NCI-H1436 treated with DMSO at 0.1 percent for 48 hours (cell line): Measurements from ENCODE around the gene MYOT.
"Not testable (repeated sequence)": the region's sequence is repeated elsewhere in the genome, so short reads cannot be mapped to it uniquely, and the experiment has no call there.

ENCODE experiments used
- DNase-seq: peaks from one replicate; lab custom pipeline; 2025; lab: John Stamatoyannopoulos, UW

Gene MYOT

DNA sequence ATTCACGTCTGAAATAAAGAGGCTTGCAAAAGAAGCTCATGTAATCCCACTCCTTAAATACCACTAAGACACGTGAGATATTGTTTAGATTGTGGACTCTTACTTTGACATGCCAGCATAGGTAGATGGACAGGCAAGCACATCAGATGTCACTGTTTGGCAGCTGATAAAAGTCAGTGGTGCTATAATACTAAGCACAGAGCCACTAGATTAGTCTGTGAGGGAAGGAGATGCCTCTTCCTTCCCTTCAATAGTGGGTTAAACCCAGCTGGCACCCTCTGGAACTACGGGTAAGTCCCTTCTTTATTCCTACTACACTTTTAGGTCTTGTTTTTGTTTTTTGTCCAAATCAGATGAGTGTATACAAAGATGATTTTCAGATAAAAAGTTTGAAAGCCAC is at the start of gene MYOT:
Gene MYOT, plus strand, starts transcription at position 197 of the 400 bp plus-strand sequence. CDS start 2,792 bp downstream, outside the sequence.
- no peak for DNase-seq

- DNase-seq: no peak
Measured at GRCh38 chr5:137819766-137820165, 47.9 kb upstream of the MYOT start.

DNA sequence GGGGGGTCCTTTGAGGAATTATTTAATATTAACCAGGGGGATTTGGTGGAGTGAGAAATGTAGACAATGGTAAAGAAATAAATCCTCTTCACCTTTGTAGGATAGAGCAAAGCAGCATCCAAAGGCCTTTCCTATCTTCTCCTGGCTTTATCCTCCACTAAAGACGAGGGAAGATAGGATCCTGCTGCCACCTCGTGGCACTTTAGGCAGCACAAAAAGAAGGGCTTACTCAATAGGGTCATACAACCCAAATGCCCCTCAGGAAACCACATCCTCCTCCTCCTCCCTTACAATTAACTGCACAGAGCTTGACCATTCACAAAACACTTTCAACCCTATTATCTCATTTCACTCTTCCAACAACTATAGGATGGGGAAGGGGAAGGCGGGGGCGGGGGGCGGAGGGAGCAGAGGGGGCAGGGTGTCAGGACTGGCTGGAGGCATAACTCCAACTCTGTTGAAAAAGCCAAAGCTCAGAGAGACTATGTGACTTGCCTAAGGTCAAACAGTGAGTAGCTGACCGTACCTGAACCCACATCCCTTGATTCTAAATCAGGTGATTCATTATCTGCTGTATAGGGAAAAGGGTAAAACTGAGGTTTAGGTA is 45.4 kb upstream of the MYOT start:
- DNase-seq: no peak

- no peak for DNase-seq
Measured at GRCh38 chr5:137822984-137823383, 44.7 kb upstream of the MYOT start.

GRCh38 chr5:137825165-137825564 is 42.5 kb upstream of the MYOT start:
- DNase-seq: no peak

DNA sequence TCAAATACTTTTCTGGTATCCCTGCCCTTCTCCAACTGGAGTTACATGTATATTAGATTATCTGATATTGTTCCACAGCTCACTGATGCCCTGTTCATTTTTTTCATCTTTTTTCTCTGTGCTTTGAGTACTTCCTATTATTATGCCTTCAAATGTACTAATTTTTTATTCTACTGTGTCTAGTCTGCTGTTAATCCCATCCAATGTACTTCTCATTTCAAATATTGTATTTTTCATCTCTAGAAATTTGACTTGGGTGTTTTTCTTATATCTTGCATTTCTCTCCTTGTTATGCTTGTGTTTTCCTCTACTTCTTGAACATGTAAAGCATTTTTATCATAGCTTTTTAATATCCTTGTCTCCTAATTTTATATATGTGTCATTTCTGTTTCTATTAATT is 41.6 kb upstream of the MYOT start:
- no peak for DNase-seq

DNA sequence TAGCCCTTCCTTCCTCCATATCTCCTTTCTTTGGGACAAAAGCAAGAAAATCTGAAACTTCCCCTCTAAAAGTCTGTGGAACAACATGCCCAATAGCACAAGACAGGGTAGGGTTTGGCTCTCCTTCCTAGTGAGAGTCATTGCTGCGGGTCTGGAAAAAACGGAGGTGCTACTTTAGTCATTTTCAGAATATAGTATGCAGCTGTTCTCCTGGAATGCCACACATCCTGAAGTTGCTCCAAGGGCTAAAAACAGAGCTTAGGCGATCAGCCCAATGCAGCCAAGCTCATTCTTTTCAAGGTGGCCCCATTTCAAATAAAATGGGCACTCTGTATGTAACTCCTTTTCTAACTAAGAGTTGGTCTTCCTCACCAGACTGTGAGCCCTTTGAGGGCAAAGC is 39.5 kb upstream of the MYOT start:
- DNase-seq: no peak

DNA sequence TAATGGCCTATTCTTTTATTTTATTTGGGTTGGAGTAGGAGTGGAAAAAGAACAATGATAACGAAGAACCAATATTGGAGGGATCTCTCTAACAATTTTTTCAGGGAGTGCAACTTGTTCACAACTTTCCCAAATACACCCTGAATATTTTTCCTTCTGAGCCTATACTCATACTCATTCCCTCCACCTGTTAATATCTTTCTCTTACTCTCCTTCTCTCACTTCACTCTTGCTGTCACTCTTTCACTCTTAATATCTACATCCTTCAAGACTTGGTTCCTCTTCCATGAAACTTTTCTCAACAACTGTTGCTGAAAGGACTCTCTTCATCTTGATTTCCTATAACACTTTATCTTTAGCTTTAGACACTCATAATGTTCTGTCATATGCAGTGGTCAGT is 39.0 kb upstream of the MYOT start:
- no peak for DNase-seq

DNA sequence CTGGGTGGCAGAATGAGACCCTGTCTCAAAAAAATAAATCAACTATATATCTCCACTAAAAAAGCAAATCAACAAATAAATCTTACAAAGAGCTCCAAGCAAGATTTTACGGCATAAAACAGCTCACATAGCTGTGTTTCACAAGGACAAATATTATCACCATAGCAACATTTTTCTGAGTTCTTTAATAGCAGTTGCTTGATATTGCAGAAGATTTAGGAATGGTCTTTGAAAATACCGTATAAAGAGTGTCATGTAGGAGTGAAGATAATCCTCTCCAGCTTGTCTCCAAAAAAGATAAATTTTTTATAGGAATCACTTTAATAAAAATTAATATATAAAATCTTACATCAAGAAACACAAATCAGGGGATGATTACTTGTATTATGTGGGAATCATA is 36.6 kb upstream of the MYOT start:
- DNase-seq: no peak

DNA sequence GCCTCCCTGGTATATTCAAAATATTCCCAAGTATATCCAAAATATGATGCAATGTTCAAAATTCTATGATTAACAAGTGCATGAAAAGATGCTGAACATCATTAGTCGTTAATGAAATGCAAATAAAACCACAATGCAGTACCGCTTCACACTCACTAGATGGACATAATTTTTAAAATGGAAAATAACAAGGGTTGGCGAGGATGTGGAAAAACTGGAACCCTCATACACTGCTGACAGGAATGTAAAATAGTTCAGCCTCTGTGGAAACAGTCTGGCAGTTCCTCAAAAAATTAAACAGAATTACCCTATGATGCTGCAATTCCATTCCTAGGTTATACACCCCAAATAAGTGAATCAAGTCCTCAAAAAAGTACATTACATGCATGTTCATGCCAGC is 36.1 kb upstream of the MYOT start:
- no peak for DNase-seq

GRCh38 chr5:137832416-137832815 is 35.2 kb upstream of the MYOT start:
- no peak for DNase-seq

DNA sequence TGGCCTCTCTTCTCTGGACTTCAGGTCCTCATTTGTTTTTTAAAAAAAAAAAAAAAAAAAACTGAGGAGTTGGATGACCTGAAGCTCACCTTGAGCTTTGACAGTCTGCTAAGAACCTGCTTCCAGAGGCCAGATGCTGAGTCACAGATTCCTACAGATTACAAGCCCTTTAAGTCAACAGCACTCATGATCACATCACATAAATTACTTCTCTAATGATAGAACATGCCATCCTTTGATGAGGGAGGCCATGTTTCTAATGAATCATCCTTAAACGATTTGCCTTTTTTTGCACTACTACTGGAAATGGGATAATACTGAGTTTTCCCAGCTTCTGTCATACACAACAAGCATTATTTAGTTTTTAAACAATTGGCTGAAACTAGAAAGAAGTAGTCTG is 34.2 kb upstream of the MYOT start:
- DNase-seq: no peak

DNA sequence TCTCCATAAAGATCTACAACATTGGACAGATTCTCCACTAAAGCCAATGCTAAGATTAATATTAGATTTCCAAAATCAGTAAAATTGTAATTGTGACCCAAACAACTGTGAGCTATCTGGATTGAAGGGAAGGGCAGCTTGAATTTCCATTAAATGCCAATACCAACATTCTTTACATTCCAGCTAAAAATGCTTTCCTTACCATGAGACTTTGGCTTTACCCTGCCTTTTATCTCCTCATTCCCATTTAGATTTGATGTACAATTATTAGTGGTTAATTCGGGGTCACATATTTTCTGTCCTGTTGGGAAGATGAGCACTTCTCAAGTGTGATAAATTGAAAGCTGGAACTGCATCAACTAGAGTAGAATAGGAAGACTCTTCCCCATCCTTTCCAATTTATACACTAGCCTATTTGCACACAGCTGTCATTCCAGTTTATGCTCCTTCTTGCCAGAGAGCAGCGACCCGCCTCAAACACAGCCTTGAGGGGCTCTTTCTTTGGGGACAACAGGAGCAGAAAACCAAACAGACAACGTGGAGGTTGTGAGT is 33.1 kb upstream of the MYOT start:
- DNase-seq: no peak

- no peak for DNase-seq
Measured at GRCh38 chr5:137836298-137836697, 31.4 kb upstream of the MYOT start.

GRCh38 chr5:137836997-137837396 is 30.7 kb upstream of the MYOT start:
- DNase-seq: no peak

GRCh38 chr5:137837491-137838394 is 29.9 kb upstream of the MYOT start:
- DNase-seq: no peak

DNA sequence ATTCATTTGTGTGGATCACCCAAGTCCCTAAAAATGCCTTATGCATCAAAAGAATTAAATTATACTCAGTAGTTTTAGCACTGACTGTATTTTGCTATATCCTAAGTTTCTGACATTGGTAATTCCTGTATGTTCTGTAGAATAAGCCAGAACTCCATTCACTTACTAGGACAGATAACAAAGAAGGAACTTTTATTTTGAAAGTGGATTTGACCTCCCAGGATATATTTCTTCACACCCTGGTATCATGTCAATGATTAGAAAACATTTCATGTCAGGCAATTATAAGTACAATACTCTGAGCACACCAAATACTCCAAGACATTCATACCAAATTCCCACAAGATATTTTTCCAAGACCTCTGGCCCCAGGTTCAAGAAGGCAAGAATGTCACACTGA is 28.7 kb upstream of the MYOT start:
- DNase-seq: no peak

- DNase-seq: no peak
Measured at GRCh38 chr5:137842296-137842695, 25.4 kb upstream of the MYOT start.

- DNase-seq: no peak
Measured at GRCh38 chr5:137843676-137844299, 23.9 kb upstream of the MYOT start.

DNA sequence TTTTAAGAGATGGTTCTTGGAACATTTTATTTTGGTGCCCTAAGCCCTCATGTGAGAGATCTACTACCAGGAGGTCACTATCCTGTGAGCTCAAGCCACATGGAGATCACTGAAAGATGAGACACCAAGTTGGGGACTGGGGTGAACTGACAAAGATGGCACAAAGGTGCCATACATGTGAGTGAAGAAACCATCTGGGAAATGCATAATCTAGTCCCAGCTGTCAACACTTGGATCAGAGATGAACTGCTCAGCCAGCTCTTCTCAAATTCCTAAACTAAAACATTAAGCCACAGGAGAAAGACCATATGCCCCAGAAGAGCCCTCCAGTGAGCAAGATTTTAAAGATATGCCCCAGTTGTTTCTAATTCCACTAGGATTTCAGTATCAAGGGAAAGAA is 22.2 kb upstream of the MYOT start:
- DNase-seq: no peak

DNA sequence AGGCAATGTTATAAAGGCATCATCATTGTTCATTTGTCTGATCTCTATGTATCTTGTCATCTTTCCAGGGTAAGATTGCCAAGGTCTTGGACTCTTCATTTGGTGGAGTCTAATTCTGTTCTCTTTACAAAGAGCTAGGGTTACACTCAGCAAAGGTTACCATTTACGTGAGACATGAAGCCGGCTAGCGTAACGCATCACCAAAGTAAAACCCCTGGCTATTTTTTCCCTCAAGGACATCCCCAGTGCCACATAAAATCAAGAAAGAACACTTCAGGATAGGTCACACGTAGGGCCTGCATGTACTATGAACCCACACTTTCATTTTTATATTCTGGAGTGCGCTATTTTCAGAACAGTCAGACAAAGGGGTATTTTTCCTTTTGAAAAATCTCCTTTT is 20.0 kb upstream of the MYOT start:
- no peak for DNase-seq

GRCh38 chr5:137853165-137853564 is 14.5 kb upstream of the MYOT start:
- not testable (repeated sequence) for DNase-seq

DNA sequence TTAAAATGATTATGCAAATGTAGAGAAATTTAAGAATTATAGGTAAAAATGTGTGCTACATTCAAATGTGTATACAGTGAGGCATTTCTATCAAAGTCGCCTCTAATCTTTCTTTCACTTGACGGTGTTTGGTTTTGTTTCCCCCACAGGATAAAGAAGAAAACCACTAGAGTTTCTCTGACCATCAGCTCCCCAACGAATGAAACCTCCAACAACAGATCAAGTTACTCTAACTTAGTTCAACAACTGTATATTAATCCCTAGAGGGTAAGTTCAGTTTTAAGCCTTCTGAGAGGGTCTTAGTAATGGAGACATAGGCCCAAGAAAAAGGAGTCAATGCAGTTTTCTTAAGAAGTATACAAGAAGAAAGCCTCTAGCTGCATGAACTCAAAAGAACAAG is 11.5 kb upstream of the MYOT start:
- no peak for DNase-seq
